GM21717 (cell line): ENCODE data around the gene CNGB1.

Experiments used
- ATAC-seq: cut with Tn5 transposase; IDR thresholded peaks from one replicate; pipeline ENCODE4 v1.9.1; 2021; ENCODE audit warnings: mild to moderate bottlenecking, moderate library complexity; ENCODE audit not compliant: unreplicated experiment

Gene CNGB1

DNA sequence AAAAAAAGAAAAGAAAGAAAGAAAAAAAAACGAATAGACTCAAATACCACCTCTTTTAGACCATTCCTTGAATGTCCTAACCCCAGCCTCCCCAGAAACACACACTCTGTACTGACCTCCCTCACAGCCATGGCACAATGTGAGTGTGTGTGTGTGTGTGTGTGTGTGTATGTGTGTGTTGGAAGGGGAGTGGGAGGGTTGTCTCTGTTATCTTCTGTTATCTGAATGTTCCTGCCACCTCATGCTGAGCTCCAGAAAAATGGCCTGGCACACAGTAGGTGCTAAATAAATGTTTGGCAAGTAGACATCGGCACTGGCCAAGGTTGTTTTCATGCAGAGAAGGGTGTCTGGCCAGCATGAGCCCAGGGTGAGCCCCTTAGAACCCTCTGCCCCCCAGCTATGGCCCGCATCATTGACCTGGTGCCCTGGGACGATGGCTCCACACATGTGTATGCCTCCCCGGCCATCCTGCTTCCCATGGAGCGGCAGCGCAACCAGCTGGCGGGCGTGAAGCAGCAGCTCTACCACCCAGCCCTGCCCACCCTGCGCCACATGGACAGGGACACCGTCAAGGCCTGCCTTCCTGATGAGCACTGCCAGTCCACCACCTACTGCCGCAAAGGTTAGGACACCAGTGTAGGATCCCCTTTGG, 6.6 kb upstream of the CNGB1 start:
- ATAC-seq = no peak

DNA sequence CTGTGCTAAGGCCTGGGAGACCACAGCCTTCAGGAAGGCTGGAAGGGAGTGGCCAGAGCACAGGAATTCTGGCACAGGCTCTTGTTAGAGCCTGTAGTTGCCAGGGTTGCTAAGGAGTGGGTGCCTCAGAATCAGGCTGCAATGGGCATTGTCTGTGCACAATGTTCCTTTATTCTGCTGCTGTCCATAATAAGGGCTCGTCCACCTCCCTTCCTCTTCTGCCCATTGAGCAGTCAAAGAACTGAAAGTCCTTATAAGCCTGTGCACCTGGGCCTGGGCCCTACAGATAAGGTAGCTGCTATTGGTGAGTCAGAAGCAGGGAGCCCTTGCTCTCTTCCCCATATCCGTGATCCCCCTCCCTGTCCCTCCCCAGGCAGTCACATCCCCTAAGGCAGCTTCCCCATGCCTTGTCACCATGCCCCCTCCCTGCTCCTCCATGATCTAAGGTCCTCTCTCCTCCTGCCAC, 5.4 kb upstream of the CNGB1 start:
- ATAC-seq = no peak

DNA sequence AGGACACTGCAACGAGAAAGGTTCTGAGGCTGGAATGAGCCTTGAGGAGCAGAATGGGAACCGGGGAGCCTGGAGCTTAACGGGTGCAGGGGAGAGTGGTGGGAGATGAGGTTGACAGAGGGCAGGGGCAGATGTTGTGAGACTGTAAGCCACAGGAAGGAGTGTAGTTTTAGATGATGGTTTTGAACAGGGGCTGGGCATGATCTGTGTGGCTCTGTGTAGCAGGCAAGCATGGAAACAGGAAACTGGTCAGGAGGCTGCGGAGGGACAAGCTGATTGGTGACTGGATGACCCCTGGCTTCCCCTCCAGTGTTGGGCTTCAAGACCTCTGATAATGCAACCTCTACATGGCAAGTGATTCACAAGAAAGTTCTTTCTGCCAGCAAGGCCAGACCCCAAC, 1.4 kb upstream of the CNGB1 start:
- no peak for ATAC-seq

DNA sequence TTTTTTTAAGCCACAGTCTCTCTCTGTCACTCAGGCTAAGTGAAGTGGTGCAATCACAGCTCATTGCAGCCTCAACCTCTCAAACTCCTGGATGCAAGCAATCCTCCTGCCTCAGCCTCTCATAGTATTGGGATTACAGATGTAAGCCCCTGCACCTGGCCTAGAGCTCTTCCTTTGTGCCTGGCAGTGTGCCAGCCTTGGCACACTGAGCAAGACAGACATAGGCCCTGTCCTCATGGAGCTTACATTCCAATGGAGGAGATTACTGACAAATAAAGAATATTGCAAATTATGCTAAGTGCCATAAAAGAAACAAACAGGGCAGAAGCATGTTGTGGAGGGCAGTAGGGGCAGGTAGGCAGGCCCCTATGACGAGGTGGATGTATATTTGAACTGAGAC, 920 bp upstream of the CNGB1 start:
- ATAC-seq = no peak

DNA sequence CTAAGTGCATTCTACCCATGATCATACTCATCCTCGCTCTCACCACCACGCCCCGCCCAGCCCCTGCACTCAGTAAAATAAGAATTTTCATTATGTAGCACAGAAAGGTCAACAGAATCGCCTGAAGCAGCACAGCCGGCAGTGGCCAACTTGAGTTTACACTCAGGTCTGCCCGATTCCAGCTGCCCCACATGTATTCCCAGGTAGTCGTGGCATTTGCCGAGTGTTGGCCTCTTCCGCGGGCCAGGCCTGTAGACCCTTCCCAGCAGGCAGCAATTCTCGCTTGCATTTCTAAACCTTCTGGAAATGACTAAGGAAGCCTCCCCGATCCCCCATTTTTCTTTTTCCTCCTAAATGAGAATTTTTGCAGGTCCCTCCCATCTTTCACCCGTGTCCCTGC, 609 bp downstream of the CNGB1 start:
- no peak for ATAC-seq

DNA sequence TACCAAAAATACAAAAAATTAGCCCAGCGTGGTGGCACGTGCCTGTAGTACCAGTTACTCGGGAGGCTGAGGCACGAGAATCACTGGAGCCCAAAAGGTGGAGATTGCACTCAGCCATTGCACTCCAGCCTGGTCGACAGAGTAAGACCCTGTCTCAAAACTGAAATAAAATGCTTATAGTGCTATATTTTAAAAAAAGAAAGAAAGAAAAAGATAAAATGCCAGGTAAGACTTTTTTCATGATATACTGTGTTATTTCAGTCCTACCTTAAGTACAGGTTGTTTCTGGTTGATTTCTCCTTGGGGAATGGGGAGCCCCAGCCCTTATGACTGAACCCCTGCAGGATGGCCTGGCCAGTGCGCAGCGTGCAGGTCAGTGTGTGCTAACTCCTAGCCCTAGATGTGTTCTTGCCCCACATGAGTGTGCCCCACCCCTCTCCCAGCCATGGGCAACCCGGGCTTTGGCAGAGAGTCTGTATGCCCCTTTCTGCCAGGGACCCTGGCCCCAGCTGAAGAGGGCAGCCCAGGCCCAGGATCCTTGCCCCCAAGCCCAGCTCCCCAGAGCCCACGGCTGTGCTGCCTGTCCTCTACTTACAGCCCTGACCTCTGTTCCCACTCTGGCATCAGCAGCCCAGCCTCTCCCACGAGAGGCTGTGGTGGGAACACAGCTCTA, 1.3 kb downstream of the CNGB1 start:
- no peak for ATAC-seq

DNA sequence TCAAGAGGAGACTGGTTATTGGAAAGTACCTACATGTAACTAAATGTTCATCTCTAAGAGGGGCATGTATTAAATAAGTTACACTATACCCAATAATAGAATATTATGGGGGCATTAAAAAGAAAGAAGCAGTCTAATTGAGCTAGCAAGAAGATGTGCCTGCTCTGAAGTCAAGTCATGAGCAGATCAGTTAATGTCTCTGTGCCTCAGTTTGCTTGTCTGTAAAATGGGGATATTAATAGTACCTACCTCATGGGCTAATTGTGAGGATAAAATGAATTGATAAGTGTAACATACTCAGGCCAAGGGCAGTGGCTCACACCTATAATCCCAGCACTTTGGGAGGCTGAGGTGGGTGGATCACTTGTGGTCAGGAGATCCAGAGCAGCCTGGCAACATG, 3.0 kb downstream of the CNGB1 start:
- ATAC-seq = no peak

DNA sequence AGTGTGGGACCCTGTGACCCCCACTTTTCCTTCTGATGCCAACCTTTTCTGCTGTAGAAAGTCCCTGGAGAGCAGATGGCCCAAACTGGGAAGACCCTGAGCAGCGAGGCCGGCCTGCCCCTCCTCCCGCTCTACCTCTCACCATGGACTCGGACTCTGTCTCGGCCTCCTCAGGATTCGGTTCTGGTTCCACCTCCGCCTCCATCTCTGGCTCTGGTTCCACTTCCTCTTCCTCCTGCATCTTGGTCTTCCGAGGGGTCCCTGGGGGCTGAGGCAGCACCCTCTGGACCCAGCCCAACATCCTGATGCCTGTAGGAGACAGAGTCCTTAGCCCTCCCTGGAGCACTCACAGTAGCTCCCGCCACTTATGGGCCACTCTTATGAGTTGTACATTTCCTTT, 3.9 kb downstream of the CNGB1 start:
- ATAC-seq = no peak

DNA sequence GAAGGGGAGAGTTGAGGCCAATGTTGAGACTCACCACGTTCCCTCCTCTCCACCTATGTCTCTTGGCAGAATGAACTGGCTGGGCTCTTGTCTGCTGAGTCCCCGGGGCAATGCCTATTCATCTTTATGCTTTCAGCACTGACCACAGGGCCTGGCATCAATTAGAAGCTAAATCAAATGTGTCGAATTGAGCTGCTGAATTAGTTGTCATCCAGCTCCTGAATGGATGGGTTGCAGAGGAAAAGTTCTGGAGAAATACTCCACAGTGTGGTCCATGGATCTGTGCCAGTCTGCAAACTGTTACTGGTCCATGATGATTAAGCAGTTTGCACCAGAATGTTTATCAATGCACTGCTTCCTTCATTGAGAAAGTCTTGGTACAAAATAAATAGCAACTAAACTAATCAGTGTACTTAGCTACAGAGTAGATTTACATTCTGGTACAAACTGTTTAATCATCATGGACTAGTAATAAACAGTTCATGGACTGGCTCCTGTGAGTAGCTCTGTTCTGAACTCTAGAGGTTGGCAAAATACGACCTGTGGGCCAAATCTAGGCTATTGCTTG, 4.6 kb downstream of the CNGB1 start:
- no peak for ATAC-seq

DNA sequence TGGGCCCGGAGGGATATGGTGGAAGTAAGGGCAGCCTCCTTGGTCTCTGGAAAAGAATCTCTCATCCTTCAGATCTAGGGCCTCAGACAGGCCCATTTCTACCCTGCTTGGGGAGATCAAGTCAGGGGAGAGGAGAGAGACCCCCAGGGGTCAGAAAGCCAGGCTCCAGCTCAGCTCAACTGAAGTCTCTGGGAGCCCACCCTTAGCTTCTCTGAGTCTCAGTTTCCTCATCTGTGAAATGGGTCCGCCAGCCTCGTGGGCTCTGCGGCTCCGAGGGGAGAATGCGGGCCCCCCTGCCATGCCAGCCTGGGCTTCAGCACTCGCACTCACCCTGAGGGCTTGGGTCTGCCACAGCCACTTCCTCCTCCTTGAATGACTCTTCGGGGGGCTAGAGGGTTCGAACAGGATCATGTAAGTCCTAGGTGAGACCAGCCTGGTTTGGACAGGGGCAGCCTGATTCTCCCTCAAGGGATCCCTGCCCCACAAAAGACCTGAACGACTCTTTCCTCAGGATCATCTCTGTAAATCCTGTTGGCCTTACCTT, 6.7 kb downstream of the CNGB1 start:
- ATAC-seq = no peak

DNA sequence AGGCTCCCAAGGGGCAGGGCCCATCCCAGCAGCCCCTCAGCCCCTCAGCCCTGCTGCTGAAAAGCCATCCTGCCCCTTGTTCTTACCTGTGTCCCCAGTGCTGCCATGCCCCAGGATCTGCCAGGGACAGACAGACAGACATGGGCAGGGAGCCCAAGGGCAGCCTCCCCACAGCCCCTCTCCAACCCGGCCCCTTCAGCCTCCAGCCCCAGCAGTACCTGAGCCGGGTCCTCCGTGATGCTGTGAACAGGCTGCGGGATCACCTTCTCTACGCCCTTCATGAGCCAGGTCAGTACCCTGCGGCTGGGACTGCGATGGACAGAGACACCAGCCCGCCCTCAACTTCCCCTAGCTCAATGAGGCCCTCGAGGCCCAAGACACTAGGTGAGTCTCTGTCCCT, 8.2 kb downstream of the CNGB1 start:
- ATAC-seq = no peak

DNA sequence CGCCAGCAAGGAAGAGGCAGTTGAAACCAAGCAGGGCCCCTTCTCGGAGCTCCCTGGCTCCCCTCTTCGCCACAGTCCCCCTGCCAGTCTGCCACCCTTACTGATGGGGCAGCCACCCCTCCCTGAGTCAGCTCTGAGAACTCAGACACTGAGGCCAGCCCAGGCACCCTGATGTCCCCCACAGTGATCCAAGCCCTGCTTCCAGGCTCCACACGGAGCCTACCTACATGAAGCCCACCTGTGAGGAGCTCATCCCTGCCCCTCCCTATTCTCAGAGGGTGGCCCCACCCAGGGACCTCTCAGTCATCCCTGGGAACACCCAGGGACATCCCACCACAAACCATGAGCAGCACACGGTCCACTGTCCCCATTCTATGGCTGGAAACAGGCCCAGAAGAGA, 8.9 kb downstream of the CNGB1 start:
- ATAC-seq = no peak

DNA sequence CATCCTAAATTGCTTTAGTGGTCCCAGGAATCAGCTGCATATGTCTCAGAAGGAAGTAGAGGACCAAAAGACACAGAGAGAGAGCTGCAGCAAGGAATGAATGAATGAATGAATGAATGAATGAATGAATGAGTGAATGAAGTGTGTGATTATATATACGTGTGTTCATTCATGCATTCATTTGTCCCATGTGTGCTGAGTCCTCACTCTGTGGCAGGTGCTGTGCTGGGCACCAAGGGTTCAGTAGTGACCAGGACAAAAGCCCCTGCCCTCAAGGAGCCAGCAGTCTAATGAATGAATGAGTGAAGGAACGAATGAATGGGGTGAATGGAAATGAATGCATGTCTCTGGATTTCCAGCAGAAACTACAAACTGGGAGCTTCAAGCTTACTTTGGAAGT, 9.4 kb downstream of the CNGB1 start:
- no peak for ATAC-seq

DNA sequence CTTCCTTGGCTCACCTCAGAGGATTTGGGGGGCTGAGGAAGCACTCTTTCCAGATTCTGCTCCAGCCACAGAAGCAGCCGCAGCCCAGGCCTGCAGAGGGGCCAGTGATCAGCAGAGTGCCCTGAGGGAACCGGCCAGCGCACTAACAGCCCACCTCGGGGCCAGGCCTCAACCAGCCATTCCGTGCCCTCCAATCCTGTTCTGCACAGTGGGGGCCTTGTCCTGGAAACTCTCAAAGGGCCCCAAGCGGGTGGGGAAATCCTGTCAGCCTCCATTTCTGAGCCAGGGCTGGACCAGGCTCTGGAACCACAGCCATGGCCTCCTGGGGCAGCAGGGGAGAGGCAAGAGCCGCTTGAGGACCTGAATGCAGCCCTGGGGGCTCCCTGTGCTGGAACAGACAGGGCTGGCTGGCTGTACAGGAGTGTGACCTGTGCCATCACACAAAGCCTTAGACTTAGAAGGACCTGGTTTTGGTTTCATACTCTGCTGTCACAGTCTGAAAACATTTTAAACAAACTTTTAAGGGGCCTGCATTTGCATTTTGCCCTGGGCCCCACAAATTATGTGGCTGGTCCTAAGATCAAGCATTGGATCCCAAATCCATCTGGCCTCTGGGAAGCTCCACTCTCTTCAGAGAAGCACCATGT, 10.0 kb downstream of the CNGB1 start:
- no peak for ATAC-seq

DNA sequence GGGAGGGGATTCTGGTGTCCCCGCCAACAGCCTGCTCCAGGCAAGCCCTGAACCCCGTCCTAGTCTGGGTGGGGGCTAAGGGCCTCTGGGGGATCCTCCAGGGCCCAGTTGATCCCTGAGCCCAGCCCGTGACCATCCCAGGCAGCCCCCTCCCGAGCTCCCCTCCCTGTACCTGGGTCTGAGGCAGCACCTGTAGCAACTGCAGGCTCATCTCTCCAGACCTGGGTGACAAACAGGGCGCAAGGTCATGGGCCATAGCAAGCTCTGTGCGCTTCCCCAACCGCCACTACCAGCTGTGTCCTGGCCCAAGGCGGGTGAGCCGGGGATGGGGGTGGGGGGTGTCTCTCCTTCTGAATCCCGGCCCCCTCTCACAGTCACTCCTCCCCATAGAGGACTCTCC, 10.6 kb downstream of the CNGB1 start:
- no peak for ATAC-seq

DNA sequence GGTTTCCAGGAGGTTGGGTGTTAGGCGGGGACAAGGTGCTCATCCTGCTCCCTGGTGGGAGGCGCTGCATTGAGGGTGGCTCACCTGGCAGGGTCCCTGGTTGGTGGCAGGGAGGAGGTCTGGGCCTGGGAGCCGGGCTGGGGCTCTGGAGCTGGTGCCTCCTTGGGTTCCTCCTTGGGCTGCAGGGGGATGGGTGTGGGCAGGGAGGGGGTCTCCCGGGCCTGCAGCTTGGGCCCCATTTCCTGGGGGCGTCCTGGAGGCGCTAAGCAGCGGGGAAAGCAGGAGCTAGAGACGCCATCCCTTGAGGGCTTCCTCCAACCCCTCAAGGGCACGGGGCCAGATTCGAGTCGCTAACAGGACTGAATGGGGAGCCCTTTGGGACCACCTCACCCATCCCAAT, 11.1 kb downstream of the CNGB1 start:
- no peak for ATAC-seq

DNA sequence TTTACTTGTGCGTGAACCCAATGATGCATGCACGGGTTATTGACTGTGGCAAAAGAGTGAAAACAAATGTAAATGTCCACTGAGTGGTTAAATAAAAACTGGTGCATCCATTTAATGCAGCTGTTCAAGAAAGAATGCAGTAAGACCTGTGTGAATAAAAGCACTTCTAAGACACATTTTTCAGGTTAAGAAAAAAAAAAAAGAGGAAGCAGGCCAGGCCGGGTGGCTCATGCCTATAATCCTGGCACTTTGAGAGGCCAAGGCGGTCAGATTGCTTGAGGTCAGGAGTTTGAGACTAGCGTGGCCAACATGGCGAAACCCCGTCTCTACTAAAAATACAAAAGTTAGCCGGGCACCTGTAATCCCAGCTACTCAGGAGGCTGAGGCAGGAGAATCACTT, 11.8 kb downstream of the CNGB1 start:
- no peak for ATAC-seq

DNA sequence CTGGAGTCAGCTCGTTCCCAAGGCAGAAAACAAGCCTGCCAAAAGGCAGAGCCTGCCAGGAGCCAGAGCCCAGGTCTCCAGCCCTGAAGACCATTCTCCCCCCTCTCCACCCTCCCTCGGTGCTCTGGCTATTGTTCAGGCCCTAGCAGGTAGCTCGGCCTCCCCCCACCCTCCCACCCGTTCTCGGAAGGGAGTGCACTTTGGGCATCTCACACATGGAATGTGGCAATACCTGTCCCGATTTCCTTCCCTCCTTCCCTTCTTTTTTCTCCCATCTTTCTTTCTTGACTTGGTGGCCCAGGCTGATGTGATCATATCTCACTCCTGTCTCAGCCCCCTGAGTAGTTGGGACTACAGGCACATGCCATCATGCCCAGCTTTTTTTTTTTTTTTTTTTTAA, 12.4 kb downstream of the CNGB1 start:
- ATAC-seq = no peak

DNA sequence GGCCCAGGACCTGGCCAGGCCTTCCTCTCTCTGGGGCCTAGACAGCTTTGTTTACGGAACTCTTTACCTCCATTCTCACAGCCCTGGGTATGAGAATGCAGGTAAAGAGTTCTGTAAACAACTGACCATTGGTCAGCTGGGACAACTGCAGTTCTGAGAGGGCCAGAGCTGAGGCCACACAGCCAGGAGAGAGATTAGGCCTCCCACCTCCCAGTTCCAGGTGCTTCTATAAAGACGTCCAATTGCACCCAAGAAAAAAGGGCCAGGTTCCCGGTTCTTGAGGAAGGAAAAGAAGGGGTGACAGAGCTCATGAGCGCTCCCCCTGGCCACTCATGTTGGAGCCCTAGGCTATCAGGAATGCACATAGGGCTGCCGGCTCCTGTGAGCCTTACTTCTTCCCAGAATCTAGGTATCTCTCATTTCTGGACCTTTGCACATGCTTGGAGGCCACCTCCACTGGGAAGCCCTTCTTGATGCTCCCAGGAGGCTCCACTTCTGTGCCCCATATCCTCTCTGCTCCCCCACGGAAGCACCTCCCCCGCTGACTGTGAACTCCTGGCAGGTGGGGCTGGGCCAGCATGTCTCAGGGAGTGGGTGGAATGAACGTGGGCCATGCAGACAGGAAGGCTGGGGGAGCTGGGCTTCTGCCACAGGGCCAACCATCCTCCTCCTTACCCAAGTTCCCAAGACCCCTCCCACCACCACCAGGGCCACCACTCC, 13.1 kb downstream of the CNGB1 start:
- no peak for ATAC-seq

DNA sequence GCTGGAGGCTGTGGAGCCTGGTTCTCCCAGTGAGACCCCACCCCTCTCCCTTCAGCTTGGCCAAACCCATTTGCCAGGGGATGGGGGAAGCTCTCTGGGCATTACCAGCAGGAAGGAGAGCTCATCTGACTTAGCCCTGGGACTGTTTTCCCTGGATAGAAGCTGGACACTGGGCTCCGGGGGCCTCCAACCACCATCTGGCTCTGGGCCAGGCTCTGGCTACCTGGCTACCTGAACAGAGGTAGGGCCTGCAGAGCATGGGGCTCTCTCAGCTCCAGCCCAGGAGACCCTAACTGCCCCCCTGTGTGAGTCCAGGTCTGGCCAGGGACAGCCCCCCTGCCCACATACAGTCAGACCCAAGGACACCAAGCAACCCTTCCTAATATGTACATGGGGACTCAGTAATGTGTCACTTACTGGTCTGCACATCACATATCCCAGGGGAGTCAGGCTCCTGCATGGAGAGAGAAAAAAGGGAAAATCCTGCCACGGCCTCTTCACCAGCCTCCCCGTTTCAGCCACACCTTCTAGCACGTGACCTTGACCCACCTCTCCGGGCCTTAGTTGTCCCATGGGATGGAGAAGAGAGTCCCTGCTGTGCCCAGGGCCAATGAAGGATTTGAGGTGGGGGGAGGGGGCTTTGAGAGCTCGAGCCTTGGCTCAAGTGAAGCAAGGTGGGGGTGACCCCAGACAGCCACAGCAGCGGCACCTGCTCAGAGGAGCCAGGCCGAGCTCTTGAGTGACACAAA, 13.8 kb downstream of the CNGB1 start:
- ATAC-seq = no peak
